ENCODE measurements around the gene ZNF385A.
"Not testable (repeated sequence)": the region's sequence is repeated elsewhere in the genome, so short reads cannot be mapped to it uniquely, and the experiment has no call there.

Gene ZNF385A

DNA sequence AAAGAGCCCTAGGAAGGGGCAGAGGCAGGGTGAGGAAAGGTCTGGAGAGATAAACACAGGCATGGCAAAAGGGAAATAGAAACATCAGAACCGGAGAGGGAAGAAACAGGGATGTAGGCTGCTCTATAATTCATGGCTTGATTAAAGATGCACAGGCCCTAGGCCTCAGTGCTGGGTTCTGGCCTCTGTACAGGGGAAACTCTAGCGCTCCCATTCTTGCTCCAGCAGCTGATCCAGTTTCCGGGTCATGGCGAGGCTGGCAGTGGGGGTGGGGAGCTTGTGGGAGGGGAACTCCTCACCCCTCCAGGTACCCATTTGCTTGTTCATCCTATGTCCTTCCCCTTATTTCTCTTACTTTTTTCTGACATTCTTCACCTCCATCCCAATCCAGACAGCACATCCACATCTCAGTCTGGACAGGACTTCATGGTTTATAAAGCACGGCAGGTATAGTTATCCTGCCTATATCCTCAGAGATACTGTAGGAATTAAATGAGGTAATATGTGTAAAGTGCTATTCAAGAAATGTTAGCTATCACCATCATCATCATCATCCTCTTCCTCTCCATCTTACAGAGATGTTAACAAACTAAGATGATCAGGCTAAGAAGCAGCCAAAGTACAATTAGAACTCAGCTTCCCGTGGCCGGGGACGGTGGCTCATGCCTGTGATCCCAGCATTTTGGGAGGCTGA lies 12.3 kb downstream of the ZNF385A start:
- no peak for DNase-seq

DNA sequence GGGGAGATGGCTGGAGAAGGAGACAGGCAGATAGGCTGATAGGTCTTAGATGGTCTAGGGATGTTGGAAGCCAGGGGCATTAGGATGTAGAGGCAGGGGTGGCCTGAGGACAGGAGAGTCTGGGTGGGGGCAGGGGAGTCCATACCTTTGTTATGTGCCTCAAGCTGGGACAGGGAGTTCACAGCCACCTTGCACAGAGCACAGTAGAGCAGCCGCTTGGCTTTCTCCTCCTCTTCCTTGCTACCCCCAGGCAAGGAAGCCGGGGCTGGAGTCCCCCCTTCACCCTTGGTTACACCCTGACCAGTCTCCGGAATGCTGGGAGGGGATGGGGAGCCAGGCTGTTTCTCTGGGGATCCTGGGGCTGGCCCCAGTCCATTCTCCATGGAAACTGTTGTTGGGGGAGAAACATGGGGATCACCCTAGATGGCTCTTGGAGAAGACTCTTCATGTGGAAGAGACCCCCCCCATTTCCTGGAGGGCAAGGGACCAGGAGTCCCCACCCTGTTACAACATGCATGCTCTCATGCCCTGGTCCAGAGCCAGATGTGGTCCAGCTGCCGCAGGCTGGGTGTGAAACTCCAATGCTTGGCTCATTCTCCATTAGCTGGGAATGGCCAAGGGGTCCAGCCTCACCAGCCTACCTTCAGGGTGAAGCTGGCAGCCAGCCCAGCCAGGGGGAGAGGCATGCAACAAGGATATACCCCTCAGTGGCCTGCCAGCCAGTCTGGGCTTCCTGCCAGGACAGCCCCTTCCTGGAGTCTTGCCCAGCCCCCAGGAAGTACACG lies 13.0 kb downstream of the ZNF385A start:
- peak; percentile 82 for DNase-seq

DNA sequence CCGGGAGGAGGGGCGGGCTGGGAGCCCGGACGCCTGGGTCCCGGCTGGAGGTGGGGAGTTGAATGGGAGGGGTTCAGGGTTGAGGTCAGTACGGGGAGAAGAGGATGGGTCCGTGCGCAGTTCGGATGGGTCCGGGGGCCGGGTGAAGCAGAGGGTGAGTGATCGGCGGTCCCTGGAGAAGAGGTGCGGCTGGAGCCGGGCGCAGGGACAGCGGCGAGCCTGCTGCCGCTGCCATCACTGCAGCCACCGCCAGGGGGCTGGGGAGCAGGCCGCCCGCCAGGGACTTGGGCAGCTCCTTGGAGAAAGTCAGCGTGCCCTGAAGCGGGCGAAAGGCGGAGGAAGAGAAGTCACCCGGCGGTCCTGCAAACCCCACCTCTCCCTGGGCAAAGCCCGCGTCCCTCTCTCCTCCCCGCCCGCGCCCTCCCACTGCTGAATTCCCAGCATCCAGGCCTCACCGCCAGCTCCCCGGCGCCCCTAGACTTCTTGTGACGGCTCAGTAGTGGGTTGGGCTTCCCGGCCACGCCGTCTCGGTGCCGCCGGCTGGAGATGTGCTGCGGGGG lies 14.3 kb downstream of the ZNF385A start:
- DNase-seq = peak; percentile 90

DNA sequence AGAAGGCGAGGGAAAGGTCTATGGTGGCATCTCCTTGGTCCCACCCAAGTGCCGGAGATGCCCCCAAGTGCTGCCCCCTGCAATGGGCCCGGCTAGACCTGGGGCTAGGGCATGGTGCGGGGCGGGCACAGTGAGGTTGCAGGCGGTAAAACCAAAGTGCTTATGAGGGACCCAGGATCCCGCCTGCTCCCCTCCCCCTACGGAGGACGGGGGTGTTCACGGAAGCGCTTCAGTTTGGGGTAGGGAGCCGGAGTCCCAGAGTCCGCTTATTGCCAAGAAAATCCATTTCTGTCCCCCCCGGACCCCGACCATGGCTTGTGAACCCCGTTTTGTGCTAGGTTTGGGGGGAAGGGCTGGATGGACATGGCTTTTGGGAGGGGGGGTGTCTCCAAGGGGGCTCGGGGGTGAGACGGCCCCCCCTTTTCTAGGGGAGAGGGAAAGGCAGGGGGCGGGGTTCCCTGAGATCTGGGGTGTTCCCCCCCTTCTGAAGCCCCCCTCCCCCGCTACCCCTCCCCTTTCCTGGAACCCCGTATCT lies 14.9 kb downstream of the ZNF385A start:
- DNase-seq = peak; percentile 55

DNA sequence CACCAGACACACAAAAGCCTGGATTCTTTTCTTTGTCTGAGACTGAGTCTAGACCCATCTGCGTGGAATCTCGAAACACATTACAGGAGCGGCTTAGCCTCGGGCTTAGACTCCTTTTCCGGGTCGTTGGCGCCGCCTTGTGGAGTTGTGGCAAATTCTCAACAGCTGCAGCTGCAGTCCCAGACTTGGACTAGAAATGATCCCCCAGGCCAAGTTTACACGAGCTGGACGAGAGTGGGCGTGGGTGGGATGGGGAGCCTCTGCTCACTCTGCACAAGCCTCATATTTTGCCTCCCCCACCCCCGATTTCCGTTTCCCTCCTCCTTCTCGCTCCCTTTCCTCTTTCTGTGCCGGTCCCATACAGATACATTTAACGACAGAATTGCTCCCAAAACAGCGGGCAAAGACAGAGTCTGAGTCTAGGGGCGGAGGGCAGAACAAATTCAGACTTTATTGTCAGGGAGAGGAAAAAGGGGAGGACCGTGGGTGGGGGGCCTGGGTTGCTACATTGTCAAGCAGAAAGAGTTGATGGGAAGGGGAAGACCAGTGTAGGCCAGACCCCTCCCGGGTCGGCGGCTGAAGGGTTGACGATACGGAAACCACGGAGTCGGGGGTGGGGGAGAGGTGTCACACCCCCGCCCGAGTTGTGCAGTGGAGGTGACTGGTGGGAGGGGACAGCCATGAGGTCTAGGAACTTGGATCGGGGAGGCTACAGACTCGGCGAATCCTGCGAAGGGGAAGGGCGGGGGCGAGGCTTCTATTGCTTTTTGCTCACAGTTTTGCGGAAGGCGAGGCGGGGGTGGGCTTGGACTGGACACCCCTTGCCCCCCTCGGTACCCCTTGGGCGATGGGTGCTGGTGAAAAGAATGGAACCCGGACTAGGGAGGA lies 15.6 kb downstream of the ZNF385A start:
- peak; percentile 96 for DNase-seq

DNA sequence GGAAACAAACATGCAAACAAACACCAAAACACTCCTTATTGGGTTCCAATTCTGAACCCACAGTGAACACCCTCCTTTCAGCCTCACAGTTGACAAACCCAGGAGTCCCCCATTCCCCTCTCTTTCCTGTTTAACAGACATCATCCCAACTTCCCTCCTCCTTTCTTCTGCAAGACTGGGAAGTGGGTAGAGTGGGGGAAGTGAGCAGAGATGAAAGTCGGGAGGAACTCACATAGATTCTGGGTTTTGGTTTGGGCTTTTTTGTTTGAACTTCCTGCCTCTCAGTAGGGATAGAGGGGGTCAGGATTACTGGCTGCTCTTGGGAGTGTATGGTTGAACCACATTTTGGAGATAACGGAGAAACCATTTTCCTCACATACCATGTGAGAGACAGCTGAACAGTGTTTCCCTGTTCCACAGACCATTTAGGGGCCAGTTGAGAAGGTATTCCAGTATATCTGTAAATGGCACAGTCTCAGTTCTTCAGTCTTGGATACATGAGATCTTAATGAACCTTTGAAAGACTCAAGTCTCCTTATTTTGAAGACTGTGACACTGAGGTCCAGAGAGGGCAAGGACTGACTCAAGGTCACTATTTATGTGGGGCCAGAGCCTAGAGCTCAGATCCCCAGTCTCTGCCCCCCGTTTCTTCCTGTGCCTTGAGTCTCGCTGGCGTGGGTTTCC lies 16.4 kb downstream of the ZNF385A start:
- DNase-seq = no peak

DNA sequence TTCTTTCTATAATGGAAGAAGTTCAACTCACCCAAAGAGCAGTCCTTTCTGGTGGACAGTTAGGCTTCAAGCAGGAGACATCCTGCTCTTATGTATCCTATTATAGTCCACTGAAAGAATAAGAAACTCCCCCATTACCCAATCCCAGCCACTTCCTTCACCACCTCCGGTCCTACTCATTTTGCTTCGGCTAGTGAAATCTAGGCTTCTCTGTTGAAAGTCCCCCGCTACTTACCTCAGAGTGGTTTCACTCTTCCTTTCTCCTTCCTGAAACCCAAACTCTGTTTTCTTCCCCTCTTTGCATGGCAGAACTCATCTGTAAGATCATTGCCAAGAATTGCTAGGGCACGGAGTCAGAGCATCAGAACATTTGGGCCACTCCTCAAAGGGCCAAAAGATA lies 20.1 kb downstream of the ZNF385A start, which contains the start of gene GPR84:
TSS of gene GPR84 (minus strand) at position 74 of the 400 bp plus-strand sequence. CDS start 635 bp downstream, outside the sequence.
- DNase-seq = no peak

DNA sequence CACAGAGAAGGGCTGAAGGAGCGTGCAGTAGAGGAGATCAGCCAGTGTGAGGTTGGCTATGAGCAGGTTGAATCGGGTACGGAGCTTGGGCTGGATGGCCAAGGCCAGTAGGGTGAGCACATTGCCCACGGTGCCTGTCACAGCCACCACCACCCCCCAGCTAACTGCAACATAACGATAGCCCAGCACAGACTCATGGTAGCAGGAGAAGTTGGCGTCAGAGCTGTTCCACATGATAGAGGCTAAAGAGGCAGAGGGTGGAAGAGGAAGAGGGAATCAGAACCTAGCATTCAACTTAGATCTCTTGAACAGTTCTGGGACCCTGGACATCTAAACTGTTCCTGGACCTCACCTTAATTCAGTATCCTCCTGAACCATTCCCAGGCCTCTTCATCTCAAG lies 20.9 kb downstream of the ZNF385A start:
- no peak for DNase-seq

DNA sequence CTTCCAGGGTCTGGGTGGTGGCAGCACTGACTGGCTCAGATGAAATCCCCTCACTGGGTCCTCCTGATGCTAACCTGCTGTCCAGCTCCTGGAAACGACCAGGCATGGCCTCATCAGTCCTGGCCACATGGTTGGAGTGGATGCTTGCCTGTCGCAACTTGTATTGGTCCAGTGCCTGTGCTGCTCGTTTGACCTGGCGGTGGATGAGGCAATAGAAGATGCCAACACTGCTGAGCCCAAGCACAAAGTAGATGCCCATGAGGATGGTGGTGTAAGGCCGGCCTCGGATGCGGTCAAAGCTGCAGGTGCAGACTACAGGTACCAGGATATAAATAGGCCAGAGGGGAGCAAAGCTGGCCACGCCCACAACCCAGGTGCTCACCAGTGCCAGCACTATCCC lies 21.5 kb downstream of the ZNF385A start:
- DNase-seq = no peak

DNA sequence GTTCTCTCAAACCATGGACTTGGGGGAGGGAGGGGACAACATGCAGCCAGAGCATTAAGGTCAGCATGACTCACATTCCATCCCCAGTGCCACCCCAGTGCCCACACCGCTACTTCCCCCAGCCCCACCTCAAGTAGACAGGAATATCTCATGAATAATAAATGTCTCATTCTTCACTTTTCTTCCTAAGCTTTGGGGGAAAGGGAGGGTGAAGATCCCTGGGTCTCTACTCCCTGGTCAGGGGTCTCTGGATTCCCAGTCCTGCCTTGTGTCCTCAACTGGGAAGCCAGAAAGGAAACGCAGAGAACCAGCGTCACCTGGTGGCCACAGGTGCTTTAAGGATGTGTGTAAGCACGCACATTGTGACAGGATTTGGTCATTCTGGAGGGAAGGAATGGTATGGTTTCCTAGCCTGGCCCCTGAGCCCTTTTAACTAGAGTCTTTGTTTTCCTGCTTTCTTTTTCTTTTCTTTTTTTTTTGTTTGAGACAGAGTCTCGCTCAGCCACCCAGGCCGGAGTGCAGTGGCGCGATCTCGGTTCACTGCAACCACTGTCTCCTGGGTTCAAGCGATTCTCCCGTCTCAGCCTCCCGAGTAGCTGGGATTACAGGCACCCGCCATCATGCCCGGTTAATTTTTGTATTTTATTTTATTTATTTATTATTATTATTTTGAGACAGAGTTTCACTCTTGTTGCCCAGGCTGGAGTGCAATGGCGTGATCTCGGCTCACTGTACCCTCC lies 23.6 kb downstream of the ZNF385A start:
- peak; percentile 89 for DNase-seq

DNA sequence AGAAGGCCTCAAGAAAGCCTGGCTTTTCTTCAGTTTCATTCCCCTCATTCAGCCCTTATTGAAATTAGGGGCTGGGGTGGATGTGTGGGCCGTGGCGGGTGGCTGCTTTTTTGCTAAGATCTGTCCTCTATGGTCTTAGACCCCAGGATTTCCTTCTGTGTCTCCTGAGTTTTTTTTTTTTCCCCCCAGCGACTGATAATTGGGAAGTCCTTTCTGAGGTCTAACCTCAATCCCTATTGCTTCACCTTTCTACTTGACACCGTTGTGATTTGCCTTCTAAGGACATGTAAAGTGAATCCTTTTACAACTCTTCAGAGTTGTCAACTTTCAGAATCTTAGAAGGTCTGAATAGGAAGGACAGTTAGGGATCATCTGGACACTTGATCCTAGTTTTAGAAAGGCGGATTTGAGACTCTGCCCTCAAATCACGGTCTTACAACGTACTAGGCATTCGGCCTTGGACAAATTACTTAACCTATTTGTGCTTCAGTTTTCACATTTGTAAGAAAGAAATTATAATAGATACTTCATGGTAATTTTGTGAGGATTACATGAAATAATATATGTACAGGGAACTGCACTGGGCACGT lies 24.7 kb downstream of the ZNF385A start:
- DNase-seq = no peak

DNA sequence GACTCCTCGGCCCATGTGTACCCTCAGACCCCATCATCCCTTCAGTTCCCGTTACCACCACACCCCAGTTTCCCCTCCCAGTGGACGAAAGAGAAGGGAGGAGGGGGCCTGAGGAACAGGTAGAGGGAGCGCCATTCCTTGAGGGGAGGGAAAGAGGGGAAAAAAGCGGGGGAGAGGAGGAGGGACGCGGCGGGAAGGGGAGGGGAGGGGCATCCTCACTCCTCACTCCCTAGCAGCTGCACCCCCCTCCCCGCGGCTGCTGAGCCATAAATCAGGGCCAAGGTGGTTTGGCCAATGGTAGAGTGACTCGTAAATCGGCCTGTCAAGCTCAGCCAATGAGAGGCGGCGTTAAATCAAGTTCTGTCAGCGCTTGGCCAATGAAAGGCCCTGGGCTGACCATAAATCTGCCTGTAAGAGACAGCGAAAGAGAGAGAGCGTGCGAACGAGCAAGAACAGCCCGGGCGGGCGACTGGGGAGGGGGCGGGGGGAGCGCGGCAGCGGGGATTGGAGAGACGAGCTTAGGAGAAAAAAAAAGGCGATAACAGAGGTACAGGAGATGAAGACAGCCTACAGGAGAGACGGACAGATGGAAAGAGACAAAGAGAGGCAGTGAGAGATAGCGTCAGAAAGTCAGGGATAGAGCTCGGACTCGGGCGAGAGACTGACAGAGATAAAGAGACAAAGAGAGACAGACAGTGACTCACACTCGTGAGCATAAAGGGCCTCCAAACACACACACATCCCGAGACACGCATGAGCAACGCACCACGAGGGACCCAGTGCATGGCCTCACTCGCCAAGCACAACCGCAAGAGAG lies 25.4 kb downstream of the ZNF385A start:
- peak; percentile 99 for DNase-seq

DNA sequence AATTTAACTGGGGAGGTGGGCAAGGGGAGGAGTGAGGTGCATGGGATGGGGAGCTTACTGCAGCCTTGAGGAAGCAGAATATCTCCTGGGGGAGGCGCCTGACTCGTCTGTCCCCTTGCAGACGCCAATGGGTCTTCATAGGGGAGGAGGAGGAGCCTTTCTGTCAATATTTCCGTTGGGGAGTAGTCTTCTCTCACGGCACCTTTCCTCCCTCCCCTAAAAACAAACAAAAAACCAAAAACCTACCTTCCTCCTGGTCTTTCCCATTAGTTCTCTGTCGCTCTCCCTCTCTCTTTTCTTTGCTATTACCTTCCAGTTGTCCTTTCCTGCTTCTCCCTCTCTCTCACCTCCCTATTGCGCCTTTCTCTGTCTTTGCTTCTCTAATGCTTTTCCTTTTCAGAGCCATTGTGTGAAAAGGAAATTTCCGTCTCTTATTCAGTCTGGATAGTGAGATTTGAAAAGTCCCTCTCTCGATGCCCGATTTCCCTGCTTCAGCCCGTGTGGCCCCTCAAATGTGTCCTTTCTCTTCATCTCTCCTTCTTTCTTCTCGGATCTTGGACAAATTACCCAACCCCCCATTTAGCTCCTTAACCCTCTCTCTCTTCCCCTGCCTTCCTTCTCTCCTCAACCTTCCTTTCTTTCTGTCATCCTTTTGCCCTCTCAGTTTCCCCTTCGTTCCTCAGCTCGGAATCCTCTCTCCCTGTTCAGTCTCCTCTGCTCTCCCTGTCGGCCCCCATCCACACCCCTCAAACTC lies 26.2 kb downstream of the ZNF385A start:
- DNase-seq = peak; percentile 71

DNA sequence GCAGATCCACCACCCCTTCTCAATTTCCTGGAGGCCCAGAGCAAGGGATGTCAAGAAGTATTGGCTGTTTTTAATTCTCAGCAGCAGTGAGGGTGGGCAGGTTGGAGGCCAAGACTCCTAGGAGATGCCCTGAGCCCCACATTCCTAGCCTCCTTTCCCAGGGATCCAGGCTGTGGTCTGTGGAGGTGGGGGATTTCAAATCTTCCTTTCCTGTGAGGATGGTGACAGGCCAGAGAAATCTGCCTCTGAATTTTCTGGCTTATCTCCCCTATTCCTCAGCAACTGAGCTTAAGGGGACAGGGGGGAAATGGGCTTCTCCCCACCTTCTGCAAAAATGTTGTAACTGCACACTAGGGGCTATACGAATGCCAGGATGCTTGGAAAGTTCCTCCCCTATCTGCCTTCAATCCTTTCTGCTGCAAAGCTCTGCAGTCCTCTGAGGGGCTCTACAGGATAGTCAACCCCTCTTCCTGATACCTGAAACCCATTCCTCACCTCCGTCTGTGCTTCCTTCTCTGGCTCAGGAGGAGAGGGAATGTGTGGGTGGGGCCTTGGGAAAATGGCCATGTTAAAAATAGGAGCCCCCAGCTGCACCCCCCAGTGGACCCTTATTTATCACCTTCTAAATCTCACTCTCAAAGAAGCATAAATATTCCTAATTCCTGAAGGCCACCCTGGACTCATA lies 26.9 kb downstream of the ZNF385A start:
- peak; percentile 48 for DNase-seq

DNA sequence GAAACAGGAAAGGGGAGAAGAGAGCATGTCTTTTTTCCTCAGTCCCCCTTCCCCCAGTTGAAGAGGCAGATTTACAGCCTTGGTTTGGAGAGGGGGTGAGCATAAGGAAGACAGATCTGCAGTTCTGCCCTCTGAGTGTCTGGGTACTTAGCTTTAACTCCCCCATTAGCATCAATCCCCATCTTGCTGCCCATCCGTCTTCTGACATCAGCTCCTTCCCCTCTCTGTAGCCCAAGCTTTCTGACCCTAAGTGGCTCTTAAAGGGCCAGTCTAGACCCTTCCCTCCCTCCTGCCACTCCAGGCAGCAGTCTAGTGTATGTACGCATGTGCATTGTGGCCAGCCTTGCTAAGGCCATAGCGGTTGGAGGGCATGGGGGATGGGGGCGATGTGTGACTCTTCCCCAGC lies 27.6 kb downstream of the ZNF385A start:
- DNase-seq = no peak

DNA sequence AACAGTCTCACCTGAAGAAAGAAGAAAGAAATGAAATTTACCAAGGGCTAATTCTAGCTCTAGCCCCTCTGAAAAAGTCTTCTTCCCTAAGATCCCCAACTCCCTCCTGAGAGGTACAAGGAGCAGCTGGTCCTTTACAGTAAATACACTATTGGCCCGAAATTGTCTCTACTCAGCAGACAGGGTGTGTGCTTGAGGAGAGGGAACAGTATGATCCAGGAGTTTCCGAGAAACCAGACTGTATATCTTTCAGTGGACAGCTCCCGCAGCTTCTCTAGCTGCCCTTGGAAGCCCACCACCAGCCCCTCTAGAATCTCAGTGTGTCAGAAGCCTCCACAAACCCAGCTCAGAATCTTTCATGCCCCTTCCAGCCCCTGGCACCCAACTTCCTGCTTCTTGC lies 28.3 kb downstream of the ZNF385A start:
- DNase-seq = no peak

DNA sequence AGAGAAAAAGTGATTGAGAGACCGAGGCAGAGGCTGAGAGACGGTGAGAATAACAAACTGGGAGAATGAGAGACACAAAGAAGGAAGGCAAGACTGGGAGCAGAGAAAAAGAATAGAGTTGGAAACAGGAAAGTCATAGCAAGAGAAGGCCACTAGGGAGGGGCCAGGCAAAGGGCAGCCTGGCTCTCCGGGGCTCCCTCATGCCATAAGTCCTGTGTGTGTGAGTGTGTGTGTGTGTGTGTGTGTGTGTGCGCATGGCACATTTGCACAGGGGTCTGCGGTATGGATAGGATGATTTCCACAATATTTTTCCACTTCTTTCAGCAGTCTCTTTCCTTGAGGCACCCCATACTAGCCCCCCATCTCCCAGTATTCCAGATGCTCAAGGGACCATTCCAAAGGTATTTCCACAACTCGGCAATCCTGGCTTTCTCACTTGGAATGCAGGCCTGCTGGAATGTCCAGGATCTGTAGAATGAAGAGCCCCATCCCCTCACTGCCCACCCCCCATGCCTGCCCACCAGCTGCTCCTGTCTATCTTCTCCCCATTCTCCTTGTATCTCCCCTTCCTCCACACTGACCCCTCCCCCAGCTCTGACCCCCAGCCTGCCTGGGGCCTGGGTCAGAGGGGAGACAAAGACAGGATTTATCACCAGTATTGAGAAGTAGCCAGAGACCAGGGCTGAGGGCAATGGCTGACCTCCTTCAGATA lies 29.3 kb downstream of the ZNF385A start:
- DNase-seq = peak; percentile 50

DNA sequence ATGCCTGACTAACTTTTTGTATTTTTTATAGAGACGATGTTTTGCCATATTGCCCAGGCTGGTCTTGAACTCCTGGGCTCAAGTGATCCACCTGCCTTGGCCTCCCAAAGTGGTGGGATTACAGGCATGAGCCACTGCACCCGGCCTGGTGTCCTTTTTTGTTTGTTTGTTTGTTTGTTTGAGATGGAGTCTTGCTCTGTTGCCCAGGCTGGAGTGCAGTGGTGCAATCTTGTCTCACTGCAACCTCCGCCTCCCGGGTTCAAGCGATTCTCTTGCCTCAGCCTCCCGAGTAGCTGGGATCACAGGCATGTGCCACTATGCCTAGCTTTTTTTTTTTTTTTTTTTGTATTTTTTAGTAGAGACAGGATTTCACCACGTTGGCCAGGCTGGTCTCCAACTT lies 30.3 kb downstream of the ZNF385A start:
- not testable (repeated sequence) for DNase-seq
